Epidermal melanocyte (primary cell): Measurements from ENCODE around the gene SELENOO.

ENCODE experiments used
- DNase-seq: peaks from one replicate; pipeline ENCODE4 v3.0.0; 2011; ENCODE audit warnings: low spot score; ENCODE audit not compliant: insufficient read length

Gene SELENOO

DNA sequence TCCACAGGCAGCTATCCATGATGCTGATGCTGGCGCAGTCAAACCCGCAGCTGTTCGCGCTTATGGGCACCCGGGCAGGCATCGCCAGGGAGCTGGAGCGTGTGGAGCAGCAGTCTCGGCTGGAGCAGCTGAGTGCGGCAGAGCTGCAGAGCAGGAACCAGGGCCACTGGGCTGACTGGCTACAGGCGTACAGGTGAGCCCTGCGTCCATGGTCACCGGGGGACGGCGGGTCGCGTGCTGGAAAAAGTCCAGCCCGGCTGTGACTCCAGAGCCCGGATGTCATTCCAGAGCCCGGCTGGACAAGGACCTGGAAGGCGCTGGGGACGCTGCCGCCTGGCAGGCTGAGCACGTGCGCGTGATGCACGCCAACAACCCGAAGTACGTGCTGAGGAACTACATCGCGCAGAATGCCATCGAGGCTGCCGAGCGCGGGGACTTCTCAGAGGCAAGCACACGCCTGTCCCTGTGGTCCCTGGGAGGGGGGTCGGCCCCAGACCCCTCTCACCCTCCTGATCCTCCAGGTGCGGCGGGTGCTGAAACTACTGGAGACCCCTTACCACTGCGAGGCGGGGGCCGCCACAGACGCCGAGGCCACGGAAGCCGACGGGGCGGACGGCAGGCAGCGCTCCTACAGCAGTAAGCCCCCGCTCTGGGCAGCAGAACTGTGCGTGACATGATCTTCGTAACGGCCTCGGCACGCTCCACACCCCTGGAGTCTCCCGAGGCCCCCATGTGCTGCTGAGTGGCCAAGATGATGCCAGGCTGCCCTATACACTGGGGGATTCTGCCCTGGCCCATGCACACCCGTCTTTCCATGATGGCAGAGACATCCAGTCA, 16.1 kb downstream of the SELENOO start:
- no peak for DNase-seq

DNA sequence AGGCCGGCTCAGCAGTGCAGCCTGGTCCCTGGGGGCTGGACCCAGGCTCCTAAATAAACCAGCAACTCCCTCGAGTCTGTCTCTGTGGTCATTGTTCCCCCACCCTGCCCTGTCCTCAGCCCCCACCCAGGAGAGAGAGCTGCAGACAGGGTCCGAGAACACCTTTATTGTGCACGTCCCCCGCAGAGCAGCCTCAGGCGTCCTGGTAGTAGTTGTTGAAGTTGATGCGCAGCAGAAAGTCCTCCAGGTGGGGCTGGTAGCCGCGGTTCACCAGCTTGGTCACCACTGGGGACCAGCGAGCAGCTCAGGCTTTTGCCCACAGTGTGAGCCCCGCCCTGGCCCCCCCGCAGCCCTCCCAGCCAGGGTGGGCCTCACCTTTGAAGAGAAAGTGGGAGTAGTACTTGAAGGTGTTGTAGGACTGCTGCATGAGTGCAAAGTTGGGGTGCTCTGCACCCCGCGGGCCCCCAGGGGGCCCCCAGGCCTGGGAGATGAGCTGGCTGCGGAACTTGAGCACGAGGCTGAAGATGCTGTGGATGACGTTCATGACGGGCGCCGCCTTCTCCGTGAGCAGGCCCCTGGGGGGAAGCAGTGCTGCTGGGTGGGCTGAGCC, 16.8 kb downstream of the SELENOO start:
- DNase-seq, result no peak

DNA sequence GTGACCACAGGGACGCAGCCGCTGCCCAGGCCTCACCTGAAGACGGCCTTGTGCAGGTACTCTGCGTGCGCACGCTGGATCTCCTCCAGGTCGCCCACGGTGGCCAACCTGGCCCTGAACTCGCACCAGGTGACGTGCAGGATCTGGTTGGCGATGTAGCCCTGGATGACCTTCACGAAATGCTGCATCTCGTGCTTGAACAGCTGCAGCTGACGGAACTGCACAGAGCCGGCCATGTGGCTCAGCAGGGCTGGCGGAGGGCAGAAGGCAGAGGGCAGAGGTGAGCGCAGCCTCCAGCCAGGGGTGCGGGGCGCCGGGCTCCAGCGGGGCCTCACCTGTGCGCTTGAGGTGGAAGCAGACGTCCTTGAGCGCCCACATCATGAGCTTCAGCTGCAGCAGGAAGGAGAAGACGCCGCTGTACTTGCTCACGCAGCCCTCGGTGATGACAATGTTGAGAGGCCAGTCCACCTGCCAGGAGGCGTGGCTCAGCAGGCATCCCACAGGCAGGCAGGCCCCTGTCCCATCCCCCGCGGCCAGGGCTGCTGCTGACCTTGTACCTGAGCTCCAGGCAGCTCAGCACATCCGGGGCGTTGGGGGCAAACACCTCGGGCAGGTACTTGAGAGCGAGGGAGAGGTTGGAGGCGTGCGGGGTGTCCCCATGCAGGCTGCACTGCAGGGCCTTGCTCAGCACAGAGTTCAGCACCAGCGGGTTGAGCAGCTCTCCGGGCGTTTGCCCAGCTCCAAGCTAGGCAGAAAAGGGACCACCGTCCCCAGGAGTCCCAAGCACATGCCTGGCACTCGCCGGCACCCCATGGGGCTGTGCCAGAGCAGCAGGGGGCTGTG, 17.6 kb downstream of the SELENOO start:
- DNase-seq, result no peak

DNA sequence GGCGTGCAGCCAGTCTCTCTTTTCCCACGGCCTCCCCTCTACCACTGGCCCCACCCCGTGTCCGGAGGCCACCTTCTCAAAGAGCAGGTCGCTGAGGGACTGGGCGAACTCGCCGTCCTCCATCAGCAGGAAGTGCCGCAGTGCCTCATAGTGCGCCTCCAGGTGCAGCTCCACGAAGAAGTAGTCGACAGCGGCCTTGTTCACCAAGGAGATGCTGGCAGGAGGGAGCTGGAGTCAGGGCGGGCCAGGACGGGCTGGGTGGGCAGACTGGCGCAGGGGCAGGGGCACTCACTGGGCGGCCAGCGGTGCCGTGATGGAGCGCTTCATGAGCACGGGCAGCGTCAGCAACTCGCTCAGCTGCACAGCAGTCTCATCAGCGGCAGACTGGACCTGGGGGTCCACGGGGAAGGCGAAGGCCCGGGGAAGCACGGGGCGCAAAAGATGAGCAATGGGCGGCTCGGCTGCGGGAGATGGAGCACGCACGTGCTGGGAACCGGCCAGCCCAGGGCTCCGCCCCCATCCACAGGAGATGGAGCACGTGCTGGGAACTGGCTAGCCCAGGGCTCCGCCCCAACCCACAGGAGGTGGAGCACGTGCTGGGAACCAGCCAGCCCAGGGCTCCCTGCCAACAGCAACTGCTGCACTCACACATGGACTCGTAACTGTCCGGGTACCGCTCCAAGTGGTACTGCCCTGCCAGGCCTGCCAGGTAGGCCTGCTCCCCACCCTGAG, 18.4 kb downstream of the SELENOO start:
- peak; percentile 74 for DNase-seq

DNA sequence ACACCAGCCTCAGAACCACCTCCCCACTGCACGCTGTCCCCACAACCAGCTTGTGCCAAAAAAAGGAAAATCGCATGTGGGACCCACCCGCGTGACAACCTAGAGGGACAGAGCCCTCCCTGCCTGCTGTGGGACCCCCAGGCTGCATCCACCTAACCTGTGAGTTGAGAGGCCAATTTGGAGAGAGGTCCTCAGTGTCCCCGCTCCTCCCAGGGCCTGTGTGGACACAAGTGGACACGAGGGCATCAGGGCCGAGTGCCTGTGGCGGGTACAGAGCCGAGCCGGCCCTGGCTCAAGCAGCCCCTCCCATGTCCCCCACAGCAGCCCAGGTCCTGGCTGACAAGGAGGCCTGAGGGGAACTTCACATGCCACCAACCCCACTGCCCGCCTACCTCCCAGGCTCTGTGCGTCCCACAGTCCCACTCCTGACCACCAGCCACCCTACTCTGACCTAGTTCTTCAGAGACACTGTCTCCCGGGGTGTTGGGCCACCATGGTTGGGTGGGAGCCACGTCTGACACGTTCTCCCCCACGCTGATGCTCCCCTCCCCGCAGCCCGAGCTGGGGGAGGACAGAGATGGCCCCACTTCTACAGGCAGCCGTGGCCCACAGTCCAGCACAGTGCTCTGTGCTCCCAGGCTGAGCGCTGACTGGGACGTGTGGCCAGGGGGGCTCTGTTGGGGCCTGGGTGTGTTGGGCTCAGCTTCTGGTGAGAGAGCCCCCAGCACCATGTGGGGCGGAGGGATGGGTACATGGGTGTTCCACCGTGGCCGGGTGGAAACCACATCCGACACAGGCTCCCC, 19.2 kb downstream of the SELENOO start:
- DNase-seq, result no peak

DNA sequence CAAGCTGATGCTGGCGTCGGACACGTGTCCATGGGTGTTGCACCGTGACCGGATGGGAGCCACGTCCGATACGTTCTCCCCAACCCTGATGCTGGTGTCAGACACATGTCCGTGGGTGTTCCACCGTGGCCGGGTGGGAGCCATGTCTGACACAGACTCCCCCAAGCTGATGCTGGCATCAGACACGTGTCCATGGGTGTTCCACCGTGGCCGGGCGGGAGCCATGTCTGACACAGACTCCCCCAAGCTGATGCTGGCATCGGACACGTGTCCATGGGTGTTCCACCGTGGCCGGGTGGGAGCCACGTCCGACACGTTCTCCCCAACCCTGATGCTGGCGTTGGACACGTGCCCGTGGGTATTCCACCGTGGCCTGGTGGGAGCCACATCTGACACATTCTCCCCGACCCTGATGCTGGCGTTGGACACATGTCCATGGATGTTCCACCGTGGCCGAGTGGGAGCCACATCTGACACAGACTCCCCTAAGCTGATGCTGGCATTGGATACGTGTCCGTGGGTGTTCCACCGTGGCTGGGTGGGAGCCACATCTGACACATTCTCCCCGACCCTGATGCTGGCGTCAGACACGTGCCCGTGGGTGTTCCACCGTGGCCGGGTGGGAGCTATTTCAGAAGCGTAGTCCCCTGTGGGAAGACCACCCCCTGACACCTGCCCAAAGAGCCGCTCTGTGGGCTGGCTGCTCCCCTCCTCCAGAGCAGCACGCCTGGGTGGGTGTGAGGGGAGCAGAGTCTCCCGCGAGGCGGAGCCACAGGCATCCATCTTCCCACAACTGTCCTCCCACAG, 20.0 kb downstream of the SELENOO start:
- DNase-seq, result no peak

DNA sequence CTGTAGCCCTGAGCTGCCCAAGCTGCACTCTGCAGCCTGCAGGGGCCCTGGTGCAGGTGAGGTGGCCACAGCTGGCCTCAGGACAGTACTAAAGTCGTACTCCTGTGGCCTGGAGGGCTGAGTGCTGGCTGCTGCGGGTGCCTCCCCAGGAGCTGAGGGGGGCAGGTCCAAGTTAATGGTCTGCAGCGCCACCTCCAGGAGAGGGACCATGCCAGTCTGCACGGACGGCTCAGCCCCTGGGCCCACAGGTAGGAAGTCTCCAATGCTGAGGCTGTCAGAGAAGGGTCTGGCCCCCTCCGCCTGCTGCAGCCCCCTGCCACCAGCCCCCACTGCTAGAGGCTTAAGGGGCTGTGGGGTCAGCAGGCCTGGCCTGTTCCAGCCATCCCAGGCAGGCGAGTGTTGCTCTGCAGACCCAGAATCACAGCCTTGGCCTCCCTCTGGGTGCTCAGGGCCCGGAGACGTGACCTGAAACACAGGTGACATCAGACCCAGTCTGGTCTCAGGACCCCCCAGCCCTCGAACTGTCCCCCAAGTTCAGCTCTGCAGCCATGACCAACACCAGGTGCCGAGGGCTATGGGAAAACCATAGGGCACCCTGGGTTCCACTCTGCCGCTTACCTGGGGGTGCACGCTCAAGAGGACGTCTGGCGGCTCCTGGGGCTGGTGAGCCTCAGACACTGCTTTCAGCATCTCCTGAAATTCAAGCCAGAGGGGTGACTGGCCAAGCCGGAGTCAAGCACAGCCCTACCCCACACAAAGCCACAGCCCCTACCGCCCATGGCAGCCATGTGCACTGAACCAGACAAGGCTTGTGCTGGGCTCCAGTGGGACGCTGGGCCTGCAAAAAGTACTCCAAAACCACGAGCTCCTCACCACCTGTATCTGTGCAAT, 20.8 kb downstream of the SELENOO start:
- no peak for DNase-seq

DNA sequence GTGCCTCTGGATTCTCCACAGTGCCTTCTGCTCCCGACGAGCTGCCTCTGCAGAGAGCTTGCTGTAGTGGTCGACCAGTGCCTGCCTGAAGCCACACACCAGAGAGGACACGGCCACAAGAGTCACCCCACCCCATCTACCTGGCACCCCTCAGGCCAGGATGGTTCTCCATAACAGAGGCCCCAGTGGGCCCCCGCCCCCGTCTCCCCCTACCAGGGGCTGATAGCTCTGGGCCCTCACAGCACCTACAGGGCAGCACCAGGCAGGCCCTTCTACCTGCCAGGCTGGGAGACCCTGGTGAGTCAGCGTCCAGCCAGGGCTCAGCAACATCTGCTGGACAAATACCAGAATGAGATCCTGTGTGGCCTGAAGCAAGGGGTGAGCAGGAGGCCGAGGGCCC, 21.7 kb downstream of the SELENOO start:
- no peak for DNase-seq

DNA sequence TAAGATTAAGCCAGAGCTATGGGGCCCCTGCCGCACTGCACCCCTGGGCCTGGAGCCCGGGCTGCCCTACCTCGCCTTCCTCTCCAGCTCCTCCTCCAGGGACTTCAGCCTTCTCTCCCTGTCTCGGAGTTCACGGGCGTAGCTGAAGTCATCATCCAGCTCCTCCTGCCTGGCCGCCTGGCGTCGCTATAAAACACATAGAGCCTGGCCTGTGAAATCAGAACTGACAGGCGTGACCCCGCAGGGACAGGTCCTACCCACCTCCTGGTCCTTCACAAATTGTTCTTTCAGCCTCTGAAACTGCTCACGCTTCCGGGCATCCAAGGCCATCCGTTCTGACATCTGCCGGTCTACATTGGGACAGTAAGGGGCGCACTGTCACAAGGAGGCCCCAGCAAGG, 23.3 kb downstream of the SELENOO start:
- DNase-seq, result no peak

DNA sequence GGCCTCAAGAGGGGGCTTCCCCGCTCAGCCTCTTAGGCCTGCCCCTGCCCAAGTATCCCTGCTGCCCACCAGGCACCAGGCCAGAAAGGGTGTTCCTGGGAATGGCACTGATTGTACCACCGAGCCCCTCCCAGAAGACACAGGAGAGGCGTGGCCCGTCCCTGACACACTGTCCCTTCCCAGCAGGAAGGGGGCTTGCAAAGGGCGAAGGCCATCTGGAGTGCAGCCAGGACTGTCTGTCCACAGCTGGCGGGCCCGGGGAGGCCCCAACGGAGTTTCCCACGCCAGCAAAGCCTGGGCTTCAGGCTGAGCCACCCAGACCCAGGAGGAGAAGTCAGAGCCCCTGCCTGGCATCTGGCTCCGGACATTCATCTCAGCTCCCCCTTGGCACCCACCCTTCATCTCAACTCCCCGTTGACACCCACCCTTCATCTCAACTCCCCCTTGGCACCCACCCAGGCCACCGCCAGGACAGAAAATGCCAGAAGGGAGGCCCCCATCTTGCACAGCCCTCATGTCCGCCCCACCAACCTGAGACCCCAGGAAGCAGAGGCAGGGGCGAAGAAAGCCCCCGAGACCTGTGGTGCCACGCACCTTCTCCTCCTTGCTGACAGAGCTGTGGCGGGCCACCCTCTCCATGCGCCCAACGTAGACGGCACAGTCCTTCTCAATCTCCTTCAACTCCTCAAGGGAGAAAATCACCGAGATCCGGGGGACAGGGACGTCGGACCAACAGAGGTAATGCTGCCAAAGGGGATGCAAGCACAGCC, 24.6 kb downstream of the SELENOO start:
- DNase-seq, result no peak

DNA sequence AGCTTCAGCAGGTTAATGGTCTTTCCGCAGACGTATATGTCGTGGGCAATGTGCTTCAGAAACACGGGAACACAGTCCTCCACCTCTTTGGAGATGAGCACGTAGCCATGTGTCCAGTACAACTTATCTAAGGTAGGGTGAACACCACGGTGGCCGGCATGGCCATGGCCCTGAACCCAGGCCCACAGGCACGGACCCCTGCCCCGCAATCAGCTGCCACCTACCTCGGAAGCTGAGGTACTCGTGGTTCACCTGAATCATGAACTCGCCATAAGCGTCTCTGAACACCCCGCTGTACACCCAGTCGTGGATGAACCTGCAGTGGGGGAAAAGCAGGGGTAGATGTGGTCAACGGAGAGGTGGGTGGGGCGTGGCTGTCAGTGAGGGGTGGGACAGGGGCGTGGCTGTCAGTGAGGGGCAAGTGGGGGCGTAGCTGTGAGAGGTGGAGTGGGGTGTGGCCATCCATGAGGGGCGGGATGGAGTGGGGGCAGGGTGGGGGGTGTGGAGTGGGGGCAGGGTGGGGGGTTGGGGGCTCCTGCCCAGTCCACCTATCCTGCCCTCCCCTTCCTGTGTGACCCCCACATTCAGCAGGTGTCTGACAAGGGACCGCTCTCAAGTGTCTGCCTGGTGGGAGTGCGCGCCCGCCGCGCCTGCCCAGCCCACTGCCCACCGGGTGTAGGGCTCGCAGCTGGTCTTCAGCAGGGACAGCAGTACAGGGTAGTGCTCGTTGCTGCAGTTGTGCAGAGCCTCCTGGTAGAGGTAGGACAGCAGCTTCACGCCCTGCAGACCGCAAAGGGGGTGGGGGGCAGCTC, 25.5 kb downstream of the SELENOO start:
- DNase-seq, result no peak

DNA sequence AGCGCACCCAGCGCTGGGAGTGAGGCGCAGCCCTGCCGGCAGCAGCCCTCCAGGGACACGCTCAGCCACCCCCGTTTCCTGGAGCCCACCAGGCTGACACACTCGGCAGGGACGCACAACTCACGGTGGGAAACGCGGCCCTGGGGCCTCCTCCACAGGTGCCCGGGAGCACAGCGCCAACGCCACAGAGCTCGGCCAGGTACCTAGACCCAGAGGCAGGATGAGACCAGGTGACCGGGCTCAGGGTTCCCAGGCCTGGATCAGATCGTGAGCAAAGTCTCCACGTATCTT, 26.0 kb downstream of the SELENOO start:
- no peak for DNase-seq

DNA sequence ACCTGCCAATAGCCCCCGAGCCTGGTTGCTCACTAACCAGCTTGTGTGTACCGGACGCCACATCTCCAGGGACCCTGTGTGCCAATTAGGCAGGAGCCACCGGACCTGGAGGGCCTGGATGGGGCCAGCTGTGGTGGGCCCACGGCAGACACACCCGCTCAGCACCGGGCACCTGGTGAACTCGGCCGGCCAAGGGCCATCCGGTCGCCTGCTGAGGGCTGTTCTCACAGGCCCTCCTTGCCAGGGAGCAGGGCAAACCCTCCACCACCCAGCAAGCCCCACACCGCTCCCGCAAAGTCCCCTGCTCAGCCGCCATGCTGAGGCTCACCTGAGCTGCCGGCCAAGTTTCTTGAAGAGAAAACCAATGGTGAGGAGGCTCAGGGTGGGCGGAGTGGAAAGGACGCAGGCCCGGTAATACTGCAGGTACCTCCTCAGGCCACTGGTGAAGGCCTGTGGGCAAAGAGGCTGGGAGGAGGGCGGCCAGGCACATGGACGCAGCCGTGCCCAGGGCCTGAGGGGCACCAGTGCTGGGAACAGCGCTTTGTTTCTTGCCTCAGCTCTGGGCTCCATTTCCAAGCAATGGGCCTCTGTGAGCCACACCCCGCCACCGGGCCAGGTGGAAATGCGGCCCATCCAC, 26.9 kb downstream of the SELENOO start:
- DNase-seq, result no peak

DNA sequence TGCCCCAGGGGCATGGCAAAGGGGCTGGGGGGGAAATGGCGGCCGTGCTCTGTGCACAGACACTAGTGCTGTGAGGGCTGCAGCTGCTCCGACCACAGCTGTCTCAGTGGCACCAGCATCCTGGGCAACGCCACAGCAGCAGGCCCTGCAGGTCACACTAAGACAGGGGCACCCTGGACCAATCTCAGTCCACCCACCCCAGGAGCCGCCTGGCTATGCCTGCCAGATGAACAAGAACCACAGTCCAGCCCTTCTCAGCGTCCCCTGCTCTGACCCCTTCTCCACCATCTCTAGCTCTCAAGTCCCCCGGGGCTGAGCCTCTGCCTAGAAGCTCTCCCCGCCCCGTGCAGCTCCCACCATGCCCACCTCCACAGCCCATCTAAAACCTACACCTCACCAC, 27.6 kb downstream of the SELENOO start:
- DNase-seq, result no peak

DNA sequence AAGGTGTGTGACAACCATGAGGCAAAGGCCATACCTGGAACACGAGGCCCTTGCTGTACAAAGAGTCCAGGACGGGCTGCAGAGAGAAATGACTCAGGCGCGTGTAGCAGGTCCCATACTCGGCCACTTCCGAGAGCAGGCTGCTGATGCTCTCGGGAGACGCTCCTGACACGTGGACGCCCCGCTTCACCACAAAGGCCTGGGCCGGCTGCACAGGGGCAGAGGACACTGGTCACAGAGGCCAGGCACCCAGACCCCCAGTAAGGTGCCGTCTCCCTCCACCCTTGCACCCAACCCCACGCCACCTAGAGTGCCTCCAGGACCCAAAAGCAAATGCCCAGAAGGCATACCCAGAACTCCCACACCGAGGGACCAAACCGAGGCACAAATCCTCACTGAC, 28.6 kb downstream of the SELENOO start:
- DNase-seq, result no peak

DNA sequence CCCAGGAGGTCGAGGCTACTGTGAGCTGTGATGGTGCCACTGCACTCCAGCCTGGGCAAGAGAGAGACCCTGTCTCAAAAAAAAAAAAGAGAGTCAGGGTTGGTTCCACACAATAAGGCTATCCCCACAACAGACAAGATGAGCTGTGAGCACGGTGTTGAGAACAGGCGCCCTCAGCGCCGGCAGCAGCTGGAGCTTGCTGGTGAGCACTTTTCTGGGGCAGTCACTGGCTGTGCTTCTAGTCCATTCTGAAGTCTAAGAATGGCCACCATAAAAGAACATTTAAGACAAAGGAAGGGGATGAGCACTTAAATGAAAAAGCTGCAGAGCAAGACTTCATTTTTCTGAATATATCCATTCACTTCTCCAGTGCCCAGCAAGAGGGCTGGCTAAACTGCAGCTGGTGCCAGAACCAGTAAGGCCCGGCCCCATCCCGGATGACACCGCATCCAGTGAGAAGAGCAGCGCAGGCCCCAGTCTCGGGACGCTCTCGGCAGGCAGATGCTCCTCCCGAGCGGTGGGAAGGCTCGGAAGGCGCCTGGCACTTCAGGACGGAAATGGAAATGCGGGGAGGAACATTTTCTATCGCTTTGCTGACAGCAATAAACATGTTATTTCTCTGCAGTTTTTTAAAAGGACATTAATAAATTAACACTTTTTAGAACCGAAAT, 31.8 kb downstream of the SELENOO start:
- no peak for DNase-seq
